ENCODE data around the gene RHOH.

GRCh38 chr4:40281913-40282312 is 85.1 kb downstream of the RHOH start:
- no peak for TF ChIP-seq CTCF (IDR thresholded peaks at IDR 0.05; ENCODE audit: insufficient read depth, low read depth, low read length)
- TF ChIP-seq EZH2 (IDR thresholded peaks at IDR 0.05; ENCODE audit: insufficient read depth, low read length): no peak

All from astrocyte (in vitro differentiated cells and primary cell).